K562 (cell line): ENCODE results near the gene GIPC3. TPM values are rescaled to one million over a fixed set of nuclear protein-coding genes. Genes with fewer than 3 reads are reported as not detected.

ENCODE experiments used
- ATAC-seq: fragments of 200-7000 bp; cut with Tn5 transposase; 3 replicates; pipeline ENCODE4 v1.9.1; 2020; ENCODE audit warnings: moderate library complexity
- BruUV-seq: library from RNA; stranded (reverse); fragments of 400-500 nt; replicated peaks from 2 replicates; lab custom pipeline; 2021; lab: Mats Ljungman, UMichigan
- CTCF ChIA-PET: fragments of 300-600 bp; formaldehyde crosslinking; extraction: SDS; loops from one replicate; lab custom pipeline; 2021; ENCODE audit warnings: low intra/inter-chr PET ratio; lab: Yijun Ruan, JAX
- POLR2A ChIA-PET: fragments of 300-600, 350-650 bp; sonication (Branson Sonifier 250); formaldehyde crosslinking; extraction: SDS; loops from one replicate; lab custom pipeline; 2021; ENCODE audit warnings: antibody characterized with exemption, inconsistent platforms; lab: Yijun Ruan, JAX
- DNase-seq, 4 experiments: peaks; one replicate each; pipeline versions ENCODE4 v3.0.0 to v3.0.0-alpha.2; 2011 to 2018; ENCODE audit warnings: low spot score in 3 of 4, mixed read lengths in 3 of 4; ENCODE audit errors: extremely low read depth in 1 of 4
- FAIRE-seq: peaks from 2 replicates; lab custom pipeline; 2011; peaks lifted over from hg19 to GRCh38; lab: Jason Lieb, UNC
- H2AFZ ChIP-seq: 2 replicates; pipeline ENCODE4 v1.6.0; 2011; ENCODE audit warnings: low read depth, low read length, control low read depth, inconsistent platforms
- H3K27ac ChIP-seq: fragments of 200-600 bp; 3 replicates; pipeline ENCODE4 v1.8.0; 2011; ENCODE audit warnings: low read depth, mild to moderate bottlenecking, control low read depth, inconsistent platforms, low read length, moderate library complexity, mixed read lengths; ENCODE audit errors: extremely low read depth
- H3K27me3 ChIP-seq, 2 experiments: fragments of 300-600 bp in 1 of 2; 2 replicates in 1 of 2; 3 replicates in 1 of 2; pipeline versions ENCODE4 v1.6.0 to v1.8.0; 2011; ENCODE audit warnings: inconsistent platforms in 2 of 2, low read length in 2 of 2, mild to moderate bottlenecking in 1 of 2, mixed read lengths in 1 of 2, moderate library complexity in 1 of 2; ENCODE audit not compliant: control insufficient read depth in 2 of 2, insufficient read depth in 2 of 2
- H3K36me3 ChIP-seq: fragments of 300-600 bp; 3 replicates; pipeline ENCODE4 v1.8.0; 2011; ENCODE audit warnings: mild to moderate bottlenecking, low read length, inconsistent platforms; ENCODE audit not compliant: control insufficient read depth, insufficient read depth
- H3K4me1 ChIP-seq, 2 experiments: fragments of 200-600 bp in 1 of 2; replicated peaks in 1 of 2; 2 replicates in 1 of 2; 3 replicates in 1 of 2; pipeline versions ENCODE4 v1.5.1 to v1.8.0; 2011; ENCODE audit warnings: inconsistent platforms in 2 of 2, low read length in 2 of 2, mild to moderate bottlenecking in 1 of 2, mixed read lengths in 1 of 2, moderate library complexity in 1 of 2; ENCODE audit not compliant: control insufficient read depth in 2 of 2, insufficient read depth in 2 of 2
- H3K4me2 ChIP-seq: 2 replicates; pipeline ENCODE4 v1.6.1; 2011; ENCODE audit warnings: low read length, control low read depth, inconsistent platforms, mixed read lengths; ENCODE audit not compliant: insufficient read depth
- H3K4me3 ChIP-seq: fragments of 200-600 bp; sonication (generic), shearing (Covaris generic); 2 replicates; pipeline ENCODE4 v1.5.1; 2016; ENCODE audit warnings: control low read depth, inconsistent platforms
- H3K79me2 ChIP-seq: fragments of 200-600 bp; 3 replicates; pipeline ENCODE4 v1.8.0; 2011; ENCODE audit warnings: low read length, inconsistent platforms; ENCODE audit not compliant: control insufficient read depth, insufficient read depth
- H3K9ac ChIP-seq, 2 experiments: 2 replicates each; pipeline versions ENCODE4 v1.6.0 to v1.6.1; 2011; ENCODE audit warnings: low read depth in 2 of 2, low read length in 2 of 2, control low read depth in 1 of 2, inconsistent platforms in 1 of 2, mild to moderate bottlenecking in 1 of 2, mixed read lengths in 1 of 2; ENCODE audit not compliant: insufficient read depth in 1 of 2
- H3K9me1 ChIP-seq: one replicate; pipeline ENCODE4 v1.6.0; 2011; ENCODE audit warnings: inconsistent platforms, mild to moderate bottlenecking, low read length, moderate library complexity; ENCODE audit not compliant: control insufficient read depth, insufficient read depth
- H3K9me3 ChIP-seq: replicated peaks from 2 replicates; pipeline ENCODE4 v1.5.1; 2011; ENCODE audit warnings: low read depth, low read length, inconsistent platforms; ENCODE audit not compliant: control insufficient read depth, insufficient read depth
- H4K20me1 ChIP-seq: replicated peaks from 2 replicates; pipeline ENCODE4 v1.6.1; 2011; ENCODE audit warnings: low read length, inconsistent platforms, mixed read lengths; ENCODE audit not compliant: control insufficient read depth, insufficient read depth
- BACH1 ChIP-seq: fragments of 200-800 bp; sonication (Bioruptor generic); IDR thresholded peaks from 2 replicates; pipeline ENCODE4 v1.6.1; 2016; ENCODE audit warnings: missing genetic modification characterization, missing compliant biosample characterization
- CHD1 ChIP-seq: fragments of 200-600 bp; sonication (generic); IDR thresholded peaks from one replicate; pipeline ENCODE4 v1.6.1; 2012; ENCODE audit warnings: mild to moderate bottlenecking, moderate library complexity, low read length, inconsistent platforms
- COPS2 ChIP-seq: fragments of 450-650 bp; conservative IDR thresholded peaks from 2 replicates; pipeline ENCODE4 v1.6.1; 2016; ENCODE audit warnings: mild to moderate bottlenecking, moderate library complexity
- GABPA ChIP-seq: fragments of 200-800 bp; sonication (Bioruptor generic); conservative IDR thresholded peaks from 2 replicates; pipeline ENCODE4 v1.6.1; 2016; ENCODE audit warnings: low read depth, missing genetic modification characterization, missing compliant biosample characterization
- GATAD2A ChIP-seq: fragments of 450-650 bp; IDR thresholded peaks from 2 replicates; pipeline ENCODE4 v1.6.1; 2017
- JUN ChIP-seq, 2 experiments: sonication (generic) in 1 of 2; formaldehyde crosslinking in 1 of 2; IDR thresholded peaks; 2 replicates each; pipeline versions ENCODE4 v1.6.1 to v1.8.0; 2012 to 2022; ENCODE audit warnings: borderline replicate concordance in 2 of 2, mild to moderate bottlenecking in 2 of 2, improper control_type of control experiment in 1 of 2, low read depth in 1 of 2, low read length in 1 of 2, missing genetic modification reagents in 1 of 2
- KAT7 ChIP-seq: sonication (generic); formaldehyde crosslinking; IDR thresholded peaks from 2 replicates; pipeline ENCODE4 v1.8.0; 2022; ENCODE audit warnings: missing genetic modification reagents, mild to moderate bottlenecking, borderline replicate concordance
- MBD2 ChIP-seq: sonication (generic); IDR thresholded peaks from 2 replicates; pipeline ENCODE4 v1.6.1; 2016; ENCODE audit warnings: low read depth, borderline replicate concordance
- POLR2G ChIP-seq: fragments of 200-400 bp; formaldehyde crosslinking; IDR thresholded peaks from 2 replicates; pipeline ENCODE4 v1.6.1; 2017; ENCODE audit warnings: low read depth, mild to moderate bottlenecking, antibody characterized with exemption, low read length, moderate library complexity
- RBM25 ChIP-seq: fragments of 200-400 bp; formaldehyde crosslinking; IDR thresholded peaks from 2 replicates; pipeline ENCODE4 v1.6.1; 2018; ENCODE audit warnings: low read length, low read depth, moderate library complexity; ENCODE audit not compliant: severe bottlenecking
- STAG1 ChIP-seq: sonication (generic); formaldehyde crosslinking; IDR thresholded peaks from 2 replicates; pipeline ENCODE4 v1.5.0; 2020; ENCODE audit warnings: missing genetic modification reagents, borderline replicate concordance
- TEAD1 ChIP-seq, 2 experiments: fragments of 450-650 bp in 1 of 2; sonication (generic) in 1 of 2; formaldehyde crosslinking; IDR thresholded peaks; 2 replicates each; pipeline versions ENCODE4 v1.4.0 to v1.8.0; 2020 to 2022; ENCODE audit warnings: mild to moderate bottlenecking in 2 of 2, missing genetic modification reagents in 1 of 2
- ZNF165 ChIP-seq: fragments of 250-450 bp; sonication (Bioruptor Pico); IDR thresholded peaks from 2 replicates; pipeline ENCODE4 v1.4.0; 2020; ENCODE audit warnings: borderline replicate concordance
- ZNF354B ChIP-seq: fragments of 250-450 bp; sonication (Bioruptor Pico); IDR thresholded peaks from 2 replicates; pipeline ENCODE4 v1.4.0; 2020
- WGBS: fragments of 100-300 bp; shearing (Covaris generic); methylation state at CpG from one replicate; pipeline ENCODE4 v1.1.6; 2016; ENCODE audit warnings: low coverage, mixed read lengths; ENCODE audit not compliant: insufficient coverage; ENCODE audit errors: missing lambda C conversion rate; 5-methylcytosine and 5-hydroxymethylcytosine counted together
- in situ Hi-C: fragments of 300-500 bp; cut with MboI; formaldehyde crosslinking; loops from 4 replicates; pipeline ENCODE4 v1.15.0; 2018; ENCODE audit warnings: inconsistent platforms, mixed read lengths
- intact Hi-C: fragments of 100-400 bp; cut with micrococcal nuclease; formaldehyde crosslinking; loops from 2 replicates; pipeline ENCODE4 v1.14.2; 2022
- polyA plus RNA-seq, 8 experiments: library from polyadenylated mRNA; depleted of rRNA in 4 of 8; stranded (reverse) in 5 of 8; unstranded in 3 of 8; fragments of >200 nt; fragmentation: Nextera tagmentation in 2 of 8; fragmentation: Illumina TruSeq in 1 of 8; extraction: Ambion mirVana in 2 of 8; extraction: Trizol in 1 of 8; gene quantifications; 2 replicates each; pipeline versions ENCODE4 v1.2.1 to v1.2.3, GENCODE V29; 2011 to 2014; ENCODE audit warnings: inconsistent platforms in 1 of 8, missing spikeins in 1 of 8
- total RNA-seq, 7 experiments: library from RNA; depleted of rRNA in 6 of 7; stranded (reverse); fragments of >200 nt in 6 of 7; fragmentation: Illumina TruSeq in 2 of 7; extraction: Trizol in 2 of 7; gene quantifications; 2 replicates each; pipeline versions ENCODE4 v1.2.1 to v1.2.3, GENCODE V29; 2011 to 2021; ENCODE audit warnings: low replicate concordance in 1 of 7
- TF ChIP-seq, protein P1 (sequence below): fragments of 250-450 bp; sonication (Bioruptor Pico); IDR thresholded peaks from 2 replicates; pipeline ENCODE4 v1.5.0; 2020; ENCODE audit warnings: mild to moderate bottlenecking

The GIPC3 gene
- total and polyA plus RNA-seq, 9 of the 15 experiments (the other 6 are each of a cell fraction or from before 2014, with no cell fraction given) = 0.03 to 3.6 (median 1.5) TPM; not detected in 1

DNA sequence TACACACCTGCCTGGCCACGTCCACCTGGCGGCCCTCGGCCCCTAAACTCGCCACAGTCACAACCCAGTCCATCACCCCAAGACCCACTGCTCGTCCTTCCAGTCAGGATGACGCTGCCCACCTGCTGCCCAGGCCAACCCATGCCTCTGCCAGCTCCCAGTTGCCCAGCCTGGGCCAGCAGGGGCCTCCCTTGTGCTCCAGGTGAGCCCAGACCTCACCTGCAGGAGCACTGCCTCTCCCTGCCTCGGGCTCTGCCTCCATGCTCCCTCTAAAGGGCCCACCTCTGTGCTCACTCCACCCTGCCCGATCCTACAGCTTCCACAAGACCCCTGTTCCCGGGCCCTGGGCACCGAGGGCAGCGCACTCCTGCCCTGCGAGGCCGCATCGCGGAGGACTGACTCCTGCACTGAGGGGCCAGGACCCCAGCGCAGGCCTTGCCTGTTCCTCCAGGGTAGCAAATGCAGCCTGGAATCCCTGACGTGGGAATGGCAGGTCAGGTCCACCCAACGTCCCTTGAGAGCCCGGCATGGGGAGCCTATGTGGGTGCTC lies 49.3 kb downstream of the GIPC3 start:
- no peak for DNase-seq
- peaks cover 0 to 60% of the 10 kb centered on the region in 2 experiments; a peak in 2 of 5 replicates for H3K4me1 ChIP-seq
- no peaks in the 10 kb centered on the region for H3K79me2 ChIP-seq
- H3K4me3 ChIP-seq = no peak overlapping the region
- H3K9ac ChIP-seq = peak overlapping the region in 1 of 2 experiments; percentile 76; a peak in 2 of 4 replicates
- no TSS peak for BruUV-seq
- no peak overlapping the region for H2AFZ ChIP-seq
- intact Hi-C loops = no loop called here
- FAIRE-seq = no peak
- in situ Hi-C loops = no loop called here
- H3K9me1 ChIP-seq = peaks cover under 1% of the 10 kb centered on the region
- no peaks in the 10 kb centered on the region for H3K9me3 ChIP-seq
- no peak overlapping the region for H3K27ac ChIP-seq
- H4K20me1 ChIP-seq = no peaks in the 10 kb centered on the region
- H3K36me3 ChIP-seq = peaks cover 39% of the 10 kb centered on the region; the same call in 1 of the 3 replicates
- no peaks in the 10 kb centered on the region for H3K27me3 ChIP-seq
- POLR2A ChIA-PET = no interaction called here
- ATAC-seq = no peak
- 97% methylated on average over 14 of the region's 19 CpGs for whole genome bisulfite sequencing
- no peak for TF ChIP-seq KAT7 (CRISPR knock-in tag)
- peak; percentile 23 for TF ChIP-seq POLR2G
- TF ChIP-seq, all 486 proteins: peak for 1
- no peak overlapping the region for H3K4me2 ChIP-seq
- CTCF ChIA-PET = no interaction called here

DNA sequence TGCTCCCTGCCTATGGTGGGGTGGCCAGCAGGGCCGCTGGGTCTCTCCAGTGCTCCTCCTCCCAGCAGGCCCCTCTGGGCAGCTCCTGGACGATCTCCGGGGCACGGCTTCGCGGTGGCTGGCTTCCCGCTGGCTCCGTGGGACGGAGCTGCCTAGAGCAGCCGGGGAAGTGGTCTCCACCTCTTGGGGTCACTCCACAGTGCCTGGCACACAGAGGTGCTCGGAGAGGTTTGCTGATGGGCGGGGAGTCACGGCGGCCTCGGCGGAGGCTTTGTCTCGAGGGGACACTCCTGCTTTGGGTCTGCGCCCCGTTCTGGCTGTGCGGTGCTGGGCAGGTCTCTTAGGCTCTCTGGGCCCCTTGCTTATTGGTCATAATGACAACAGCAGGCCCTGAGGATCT lies 51.2 kb downstream of the GIPC3 start:
- FAIRE-seq = no peak
- Histone ChIP-seq H3K9me1 (peaks cover 4% of the 10 kb centered on the region), H3K27ac (no peak overlapping the region), H3K9ac (peak overlapping the region in 1 of 2 experiments; percentile 68; a peak in 2 of 4 replicates), H3K4me2 (no peak overlapping the region), H3K27me3 (no peaks in the 10 kb centered on the region), H3K4me1 (peaks cover 0 to 53% of the 10 kb centered on the region in 2 experiments; a peak in 2 of 5 replicates), H2AFZ (no peak overlapping the region), H3K9me3 (no peaks in the 10 kb centered on the region), H3K36me3 (peaks cover 43% of the 10 kb centered on the region; the same call in 1 of the 3 replicates), H3K79me2 (no peaks in the 10 kb centered on the region), H3K4me3 (no peak overlapping the region), H4K20me1 (no peaks in the 10 kb centered on the region)
- in situ Hi-C loops (no loop called here), intact Hi-C loops (no loop called here)
- TF ChIP-seq STAG1 (CRISPR knock-in tag) = no peak
- no peak for TF ChIP-seq BACH1 (tag)
- no peak for TF ChIP-seq CHD1
- TF ChIP-seq MBD2 = no peak
- no peak for TF ChIP-seq TEAD1 (CRISPR knock-in tag; IDR thresholded peaks at IDR 0.05)
- no peak for TF ChIP-seq COPS2
- TF ChIP-seq GABPA (tag) = no peak
- TF ChIP-seq RBM25 = no peak
- TF ChIP-seq, protein P1, sequence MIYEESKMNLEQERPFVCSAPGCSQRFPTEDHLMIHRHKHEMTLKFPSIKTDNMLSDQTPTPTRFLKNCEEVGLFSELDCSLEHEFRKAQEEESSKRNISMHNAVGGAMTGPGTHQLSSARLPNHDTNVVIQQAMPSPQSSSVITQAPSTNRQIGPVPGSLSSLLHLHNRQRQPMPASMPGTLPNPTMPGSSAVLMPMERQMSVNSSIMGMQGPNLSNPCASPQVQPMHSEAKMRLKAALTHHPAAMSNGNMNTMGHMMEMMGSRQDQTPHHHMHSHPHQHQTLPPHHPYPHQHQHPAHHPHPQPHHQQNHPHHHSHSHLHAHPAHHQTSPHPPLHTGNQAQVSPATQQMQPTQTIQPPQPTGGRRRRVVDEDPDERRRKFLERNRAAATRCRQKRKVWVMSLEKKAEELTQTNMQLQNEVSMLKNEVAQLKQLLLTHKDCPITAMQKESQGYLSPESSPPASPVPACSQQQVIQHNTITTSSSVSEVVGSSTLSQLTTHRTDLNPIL (CRISPR knock-in tag) = no peak
- TF ChIP-seq GATAD2A = no peak
- TF ChIP-seq ZNF354B (CRISPR knock-in tag) = no peak
- no peak for TF ChIP-seq JUN (IDR thresholded peaks at IDR 0.05; ENCODE audit: borderline replicate concordance, low read depth, low read length)
- TF ChIP-seq JUN (CRISPR knock-in tag; IDR thresholded peaks at IDR 0.05; ENCODE audit: borderline replicate concordance) = no peak
- TF ChIP-seq ZNF165 (CRISPR knock-in tag) = no peak
- ATAC-seq = no peak
- no TSS peak for BruUV-seq
- CTCF ChIA-PET = no interaction called here
- 93% methylated on average over 19 of the region's 20 CpGs for WGBS
- DNase-seq = no peak
- POLR2A ChIA-PET = interaction anchor here (0.6 kb wide), 1 partner anchor 349 kb away, joined by 3 read pairs; the partner anchor contains the start of gene EEF2
